Neural progenitor cell (in vitro differentiated cells): Measurements from ENCODE around the gene MYLK4.

Experiments used
- EZH2phosphoT487 ChIP-seq: fragments of 200-600 bp; sonication (generic); IDR thresholded peaks from 2 replicates; pipeline ENCODE4 v1.6.1; 2017; ENCODE audit warnings: antibody characterized with exemption
- TF ChIP-seq, protein P1 (sequence below): fragments of 200-600 bp; sonication (generic); IDR thresholded peaks from 2 replicates; pipeline ENCODE4 v1.5.1; 2017; ENCODE audit warnings: antibody characterized with exemption, mild to moderate bottlenecking

DNA sequence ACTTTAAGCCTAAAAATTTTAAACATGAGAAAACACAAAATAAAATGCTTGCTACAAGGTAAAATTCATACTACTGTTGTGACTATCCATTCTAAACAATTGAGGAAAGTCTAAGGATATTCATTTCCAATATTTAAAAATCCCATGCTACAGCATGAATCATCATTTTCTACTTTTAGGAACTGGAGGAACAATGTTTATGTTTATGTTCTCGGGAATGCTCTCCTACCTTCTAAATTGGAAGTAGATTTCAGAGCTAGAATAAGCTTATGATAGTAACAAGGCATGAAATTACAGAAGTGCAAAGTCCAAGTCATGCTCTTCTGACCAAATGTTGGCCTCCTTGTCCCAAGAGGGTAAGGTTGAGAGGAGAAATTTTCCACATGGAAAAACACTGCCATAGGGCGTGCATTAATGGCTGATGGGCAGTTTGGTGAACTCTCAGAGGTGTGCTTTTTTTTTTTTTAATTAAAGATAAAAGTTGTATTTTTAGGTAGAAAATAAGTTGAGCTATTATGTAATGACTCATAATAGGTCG is 6.0 kb upstream of the MYLK4 start:
- TF ChIP-seq, protein P1, sequence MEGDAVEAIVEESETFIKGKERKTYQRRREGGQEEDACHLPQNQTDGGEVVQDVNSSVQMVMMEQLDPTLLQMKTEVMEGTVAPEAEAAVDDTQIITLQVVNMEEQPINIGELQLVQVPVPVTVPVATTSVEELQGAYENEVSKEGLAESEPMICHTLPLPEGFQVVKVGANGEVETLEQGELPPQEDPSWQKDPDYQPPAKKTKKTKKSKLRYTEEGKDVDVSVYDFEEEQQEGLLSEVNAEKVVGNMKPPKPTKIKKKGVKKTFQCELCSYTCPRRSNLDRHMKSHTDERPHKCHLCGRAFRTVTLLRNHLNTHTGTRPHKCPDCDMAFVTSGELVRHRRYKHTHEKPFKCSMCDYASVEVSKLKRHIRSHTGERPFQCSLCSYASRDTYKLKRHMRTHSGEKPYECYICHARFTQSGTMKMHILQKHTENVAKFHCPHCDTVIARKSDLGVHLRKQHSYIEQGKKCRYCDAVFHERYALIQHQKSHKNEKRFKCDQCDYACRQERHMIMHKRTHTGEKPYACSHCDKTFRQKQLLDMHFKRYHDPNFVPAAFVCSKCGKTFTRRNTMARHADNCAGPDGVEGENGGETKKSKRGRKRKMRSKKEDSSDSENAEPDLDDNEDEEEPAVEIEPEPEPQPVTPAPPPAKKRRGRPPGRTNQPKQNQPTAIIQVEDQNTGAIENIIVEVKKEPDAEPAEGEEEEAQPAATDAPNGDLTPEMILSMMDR: no peak
- no peak for TF ChIP-seq EZH2phosphoT487
